GM19035 (cell line): ENCODE measurements around the gene RFK.
"Not testable (repeated sequence)": the region's sequence is repeated elsewhere in the genome, so short reads cannot be mapped to it uniquely, and the experiment has no call there.

Source experiments
- ATAC-seq: cut with Tn5 transposase; IDR thresholded peaks from one replicate; pipeline ENCODE4 v1.9.1; 2021; ENCODE audit not compliant: unreplicated experiment

The RFK gene

GRCh38 chr9:76372336-76372735 lies 21.9 kb downstream of the RFK start:
- no peak for ATAC-seq

GRCh38 chr9:76371901-76372300 lies 22.3 kb downstream of the RFK start:
- ATAC-seq, result no peak

- ATAC-seq, result no peak
Observed at GRCh38 chr9:76370396-76371023, 23.7 kb downstream of the RFK start.

GRCh38 chr9:76369583-76369982 lies 24.6 kb downstream of the RFK start:
- no peak for ATAC-seq

GRCh38 chr9:76366275-76366674 lies 28.0 kb downstream of the RFK start:
- no peak for ATAC-seq

- no peak for ATAC-seq
Observed at GRCh38 chr9:76365028-76365427, 29.2 kb downstream of the RFK start.

GRCh38 chr9:76363032-76363395 lies 31.2 kb downstream of the RFK start:
- ATAC-seq, result no peak

GRCh38 chr9:76362332-76363031 lies 31.7 kb downstream of the RFK start:
- ATAC-seq, result not testable (repeated sequence)

GRCh38 chr9:76359766-76360165 lies 34.5 kb downstream of the RFK start:
- ATAC-seq, result no peak

GRCh38 chr9:76359365-76359764 lies 34.9 kb downstream of the RFK start:
- no peak for ATAC-seq

GRCh38 chr9:76358628-76359280 lies 35.5 kb downstream of the RFK start:
- no peak for ATAC-seq

- ATAC-seq, result no peak
Observed at GRCh38 chr9:76357555-76357954, 36.7 kb downstream of the RFK start.

GRCh38 chr9:76355886-76356285 lies 38.3 kb downstream of the RFK start:
- ATAC-seq, result no peak

GRCh38 chr9:76354221-76354620 lies 40.0 kb downstream of the RFK start:
- no peak for ATAC-seq

- no peak for ATAC-seq
Observed at GRCh38 chr9:76353280-76353679, 40.9 kb downstream of the RFK start.

- no peak for ATAC-seq
Observed at GRCh38 chr9:76352026-76352620, 42.1 kb downstream of the RFK start.

- no peak for ATAC-seq
Observed at GRCh38 chr9:76351006-76351405, 43.2 kb downstream of the RFK start.

- ATAC-seq, result no peak
Observed at GRCh38 chr9:76349865-76350264, 44.4 kb downstream of the RFK start.

- no peak for ATAC-seq
Observed at GRCh38 chr9:76342858-76343257, 51.4 kb downstream of the RFK start.

GRCh38 chr9:76342201-76342600 lies 52.0 kb downstream of the RFK start:
- ATAC-seq, result no peak

GRCh38 chr9:76341616-76342015 lies 52.6 kb downstream of the RFK start:
- ATAC-seq, result no peak

- no peak for ATAC-seq
Observed at GRCh38 chr9:76338418-76338817, 55.8 kb downstream of the RFK start.
